OCI-LY7 (cell line): ENCODE results near the gene MBD3. TPM values are rescaled to one million over a fixed set of nuclear protein-coding genes. Genes with fewer than 3 reads are reported as not detected.

ENCODE experiments used
- BruUV-seq: library from RNA; stranded (reverse); fragments of 400-500 nt; replicated peaks from 2 replicates; lab custom pipeline; 2021; lab: Mats Ljungman, UMichigan
- CTCF ChIA-PET: fragments of 300-600 bp; sonication (Branson Sonifier 250); formaldehyde crosslinking; loops from one replicate; lab custom pipeline; 2022; ENCODE audit warnings: antibody characterized with exemption; ENCODE audit not compliant: unreplicated experiment; lab: Charles Lee
- POLR2A ChIA-PET: fragments of 300-600 bp; sonication (Branson Sonifier 250); formaldehyde crosslinking; loops from one replicate; lab custom pipeline; 2022; ENCODE audit warnings: antibody characterized with exemption; lab: Charles Lee
- DNase-seq: peaks from one replicate; pipeline ENCODE4 v3.0.0-alpha.2; 2015; ENCODE audit warnings: low spot score
- H2AFZ ChIP-seq: fragments of 200-600 bp; sonication (generic), shearing (Covaris generic); 2 replicates; pipeline ENCODE4 v1.6.1; 2014; ENCODE audit warnings: mild to moderate bottlenecking, antibody characterized with exemption, low read length, moderate library complexity
- H3K27ac ChIP-seq: fragments of 200-600 bp; sonication (generic); 2 replicates; pipeline ENCODE4 v1.5.1; 2014; ENCODE audit warnings: mixed run types, low read depth, mild to moderate bottlenecking, moderate library complexity, low read length, inconsistent platforms; ENCODE audit not compliant: poor library complexity, severe bottlenecking
- H3K36me3 ChIP-seq: fragments of 200-600 bp; sonication (generic); 2 replicates; pipeline ENCODE4 v1.6.1; 2014; ENCODE audit warnings: mild to moderate bottlenecking, antibody characterized with exemption, low read length, moderate library complexity, mixed read lengths; ENCODE audit not compliant: insufficient read depth
- H3K4me1 ChIP-seq: fragments of 200-600 bp; sonication (generic); 2 replicates; pipeline ENCODE4 v1.5.1; 2014; ENCODE audit warnings: mild to moderate bottlenecking, low read length; ENCODE audit not compliant: insufficient read depth, poor library complexity, severe bottlenecking
- H3K4me2 ChIP-seq: fragments of 200-600 bp; sonication (generic); 2 replicates; pipeline ENCODE4 v1.6.1; 2014; ENCODE audit warnings: mild to moderate bottlenecking, low read length
- H3K4me3 ChIP-seq: fragments of 200-600 bp; sonication (generic); 2 replicates; pipeline ENCODE4 v1.5.1; 2014; ENCODE audit warnings: mild to moderate bottlenecking, low read depth, low read length; ENCODE audit not compliant: poor library complexity, severe bottlenecking
- H3K79me2 ChIP-seq: fragments of 200-600 bp; sonication (generic); 2 replicates; pipeline ENCODE4 v1.6.1; 2016; ENCODE audit warnings: low read depth, mild to moderate bottlenecking, low read length, moderate library complexity, mixed read lengths; ENCODE audit not compliant: insufficient read depth
- H3K9me2 ChIP-seq: fragments of 200-600 bp; sonication (generic); 2 replicates; pipeline ENCODE4 v1.6.1; 2016; ENCODE audit warnings: mild to moderate bottlenecking, low read length, mixed read lengths; ENCODE audit not compliant: insufficient read depth
- H3K9me3 ChIP-seq: fragments of 200-600 bp; sonication (generic); 2 replicates; pipeline ENCODE4 v1.6.1; 2014; ENCODE audit warnings: mild to moderate bottlenecking, mixed run types, low read length, mixed read lengths
- H4K20me1 ChIP-seq: fragments of 200-600 bp; sonication (generic); 2 replicates; pipeline ENCODE4 v1.6.1; 2014; ENCODE audit warnings: mild to moderate bottlenecking, antibody characterized with exemption, low read length, moderate library complexity, mixed read lengths; ENCODE audit not compliant: insufficient read depth
- CTCF ChIP-seq: fragments of 200-600 bp; sonication (generic); conservative IDR thresholded peaks from 2 replicates; pipeline ENCODE4 v1.5.1; 2014; ENCODE audit warnings: mild to moderate bottlenecking, antibody characterized with exemption, low read length, moderate library complexity, mixed read lengths
- EZH2phosphoT487 ChIP-seq: fragments of 200-600 bp; sonication (generic); IDR thresholded peaks from 2 replicates; pipeline ENCODE4 v1.6.1; 2018; ENCODE audit warnings: low read depth, borderline replicate concordance, mild to moderate bottlenecking, mixed run types, antibody characterized with exemption, low read length, moderate library complexity, mixed read lengths
- intact Hi-C: fragments of 100-400 bp; cut with micrococcal nuclease; formaldehyde crosslinking; loops from one replicate; pipeline ENCODE4 v1.10.0; 2022; ENCODE audit not compliant: unreplicated experiment
- total RNA-seq, 2 experiments: library from RNA; depleted of rRNA in 1 of 2; stranded (reverse); fragments of >200 nt in 1 of 2; shearing (Covaris generic) in 1 of 2; gene quantifications; 2 replicates each; pipeline ENCODE4 v1.2.3, GENCODE V29; 2014 to 2022

The MBD3 gene
- total RNA-seq, 2 experiments from 2014 or later, result 168 to 172 TPM

GRCh38 chr19:1569997-1570396 lies 22.7 kb downstream of the MBD3 start:
- Histone ChIP-seq H3K36me3 (peaks cover 4% of the 10 kb centered on the region; the same call in 1 of the 2 replicates), H3K27ac (no peak overlapping the region), H3K4me2 (no peak overlapping the region), H4K20me1 (no peaks in the 10 kb centered on the region), H3K79me2 (no peaks in the 10 kb centered on the region), H2AFZ (no peak overlapping the region), H3K9me2 (no peaks in the 10 kb centered on the region), H3K4me1 (peaks cover 13% of the 10 kb centered on the region), H3K9me3 (no peaks in the 10 kb centered on the region), H3K4me3 (no peak overlapping the region)
- no TSS peak for BruUV-seq
- intact Hi-C loops, result no loop called here
- POLR2A ChIA-PET, result no interaction called here
- CTCF ChIA-PET, result no interaction called here
- TF ChIP-seq EZH2phosphoT487, result no peak
- no peak for TF ChIP-seq CTCF
- DNase-seq, result no peak

GRCh38 chr19:1568320-1569019 lies 24.2 kb downstream of the MBD3 start, which contains the start of gene MEX3D:
MEX3D (minus strand) TSS chr19:1568325; CDS start chr19:1568058, 267 bp downstream.
- Histone ChIP-seq H3K4me1 (peaks cover 13% of the 10 kb centered on the region), H2AFZ (peak within 1 kb of the TSS; percentile 23; the same call in 1 of the 2 replicates), H3K4me3 (peak within 1 kb of the TSS; percentile 64), H3K9me2 (no peaks in the 10 kb centered on the region), H4K20me1 (no peaks in the 10 kb centered on the region), H3K4me2 (peak within 1 kb of the TSS; percentile 73), H3K9me3 (no peaks in the 10 kb centered on the region), H3K27ac (no peak within 1 kb of the TSS), H3K36me3 (no peaks in the 10 kb centered on the region), H3K79me2 (no peaks in the 10 kb centered on the region)
- intact Hi-C loops, result no loop called here
- CTCF ChIA-PET, result no interaction called here
- DNase-seq, result peak; percentile 91
- POLR2A ChIA-PET, result no interaction called here
- no TSS peak for BruUV-seq
- TF ChIP-seq EZH2phosphoT487 (no peak), CTCF (no peak)

GRCh38 chr19:1567848-1568227 lies 24.8 kb downstream of the MBD3 start:
- H3K9me3 ChIP-seq, result no peaks in the 10 kb centered on the region
- ChIA-PET CTCF (no interaction called here), POLR2A (no interaction called here)
- no peak overlapping the region for H2AFZ ChIP-seq
- no peaks in the 10 kb centered on the region for H3K79me2 ChIP-seq
- peak; percentile 21 for DNase-seq
- no peak overlapping the region for H3K27ac ChIP-seq
- TF ChIP-seq EZH2phosphoT487 (no peak), CTCF (no peak)
- H4K20me1 ChIP-seq, result no peaks in the 10 kb centered on the region
- H3K4me1 ChIP-seq, result peaks cover 13% of the 10 kb centered on the region
- H3K4me2 ChIP-seq, result no peak overlapping the region
- H3K36me3 ChIP-seq, result no peaks in the 10 kb centered on the region
- intact Hi-C loops, result no loop called here
- no peaks in the 10 kb centered on the region for H3K9me2 ChIP-seq
- H3K4me3 ChIP-seq, result no peak overlapping the region
- no TSS peak for BruUV-seq
